GM18867 (cell line): ENCODE results near the gene SSPN.

Experiments used
- ATAC-seq: cut with Tn5 transposase; IDR thresholded peaks from one replicate; pipeline ENCODE4 v1.9.1; 2021; ENCODE audit warnings: mild to moderate bottlenecking, moderate library complexity; ENCODE audit not compliant: unreplicated experiment

Gene SSPN

GRCh38 chr12:26281320-26281719, 85.9 kb downstream of the SSPN start:
- no peak for ATAC-seq

GRCh38 chr12:26282339-26282940, 87.1 kb downstream of the SSPN start:
- ATAC-seq, result no peak

- ATAC-seq, result peak; percentile 48
These were observed 87.7 kb downstream of the SSPN start for GRCh38 chr12:26283046-26283445.

GRCh38 chr12:26283617-26284016, 88.2 kb downstream of the SSPN start:
- ATAC-seq, result no peak

GRCh38 chr12:26285401-26285800, 90.0 kb downstream of the SSPN start:
- ATAC-seq, result no peak

GRCh38 chr12:26286186-26286585, 90.8 kb downstream of the SSPN start:
- ATAC-seq, result no peak

- ATAC-seq, result no peak
These were observed 92.5 kb downstream of the SSPN start for GRCh38 chr12:26287671-26288381.

GRCh38 chr12:26290565-26290964, 95.2 kb downstream of the SSPN start:
- no peak for ATAC-seq

GRCh38 chr12:26292596-26292995, 97.2 kb downstream of the SSPN start:
- no peak for ATAC-seq

GRCh38 chr12:26293612-26294011, 98.2 kb downstream of the SSPN start:
- no peak for ATAC-seq

- no peak for ATAC-seq
These were observed 99.6 kb downstream of the SSPN start for GRCh38 chr12:26295001-26295400.

GRCh38 chr12:26297396-26298070, 102.2 kb downstream of the SSPN start:
- ATAC-seq, result no peak

- peak; percentile 99 for ATAC-seq
These were observed 103.6 kb downstream of the SSPN start for GRCh38 chr12:26298785-26299621.

GRCh38 chr12:26299751-26300150, 104.4 kb downstream of the SSPN start:
- no peak for ATAC-seq
